ENCODE data around the gene ACOT12. TPM values are rescaled to one million over a fixed set of nuclear protein-coding genes. Genes with fewer than 3 reads are reported as not detected.
"Not testable (repeated sequence)": the region's sequence is repeated elsewhere in the genome, so short reads cannot be mapped to it uniquely, and the experiment has no call there.

Gene ACOT12
- total and polyA plus RNA-seq, 2 experiments from 2014 or later, result not detected

GRCh38 chr5:81350507-81350906 lies 43.4 kb downstream of the ACOT12 start:
- no peak overlapping the region for H3K4me2 ChIP-seq (ENCODE audit: unreplicated experiment)
- in situ Hi-C loops (cut with MboI), result no loop called here
- H2AFZ ChIP-seq, result no peak overlapping the region
- no peaks in the 10 kb centered on the region for H3K79me2 ChIP-seq (ENCODE audit: insufficient read depth)
- TF ChIP-seq EZH2phosphoT487 (IDR thresholded peaks at IDR 0.05; ENCODE audit: insufficient read depth, low read depth) (no peak), EZH2 (IDR thresholded peaks at IDR 0.05; ENCODE audit: insufficient read depth, poor library complexity, severe bottlenecking) (no peak)
- H3F3A ChIP-seq (ENCODE audit: insufficient read depth), result no peaks in the 10 kb centered on the region
- DNase-seq, result no peak
- no peak overlapping the region for H3K27ac ChIP-seq
- H3K9ac ChIP-seq, result no peak overlapping the region
- H3K9me2 ChIP-seq (ENCODE audit: insufficient read depth), result no peaks in the 10 kb centered on the region
- H3K4me3 ChIP-seq, result no peak overlapping the region
- H3K4me1 ChIP-seq (ENCODE audit: insufficient read depth), result no peaks in the 10 kb centered on the region
- no peaks in the 10 kb centered on the region for H4K20me1 ChIP-seq (ENCODE audit: insufficient read depth)
- H3K36me3 ChIP-seq (ENCODE audit: low read depth), result no peaks in the 10 kb centered on the region
- H3K9me3 ChIP-seq (ENCODE audit: low read depth), result no peaks in the 10 kb centered on the region
- no peaks in the 10 kb centered on the region for H3K27me3 ChIP-seq (replicated peaks; ENCODE audit: insufficient read depth)

- no peaks in the 10 kb centered on the region for H4K20me1 ChIP-seq (ENCODE audit: insufficient read depth)
- TF ChIP-seq EZH2phosphoT487 (IDR thresholded peaks at IDR 0.05; ENCODE audit: insufficient read depth, low read depth) (no peak), EZH2 (IDR thresholded peaks at IDR 0.05; ENCODE audit: insufficient read depth, poor library complexity, severe bottlenecking) (no peak)
- no peaks in the 10 kb centered on the region for H3K9me2 ChIP-seq (ENCODE audit: insufficient read depth)
- no peaks in the 10 kb centered on the region for H3K4me1 ChIP-seq (ENCODE audit: insufficient read depth)
- H3K27ac ChIP-seq, result no peak overlapping the region
- H2AFZ ChIP-seq, result no peak overlapping the region
- no peak overlapping the region for H3K4me2 ChIP-seq (ENCODE audit: unreplicated experiment)
- H3K9ac ChIP-seq, result no peak overlapping the region
- H3F3A ChIP-seq (ENCODE audit: insufficient read depth), result no peaks in the 10 kb centered on the region
- H3K36me3 ChIP-seq (ENCODE audit: low read depth), result no peaks in the 10 kb centered on the region
- H3K27me3 ChIP-seq (replicated peaks; ENCODE audit: insufficient read depth), result no peaks in the 10 kb centered on the region
- H3K9me3 ChIP-seq (ENCODE audit: low read depth), result no peaks in the 10 kb centered on the region
- 65 to 76% methylated on average over 4 of the region's 4 CpGs for WGBS, 2 experiments (ENCODE audit: low coverage in 1 of 2, low lambda C conversion rate in 2 of 2, missing lambda C conversion rate in 2 of 2)
- in situ Hi-C loops (cut with MboI), result no loop called here
- no peak for DNase-seq
- no peaks in the 10 kb centered on the region for H3K79me2 ChIP-seq (ENCODE audit: insufficient read depth)
- no peak overlapping the region for H3K4me3 ChIP-seq
Measured at GRCh38 chr5:81349161-81349560, 44.8 kb downstream of the ACOT12 start.

GRCh38 chr5:81345411-81346003 lies 48.4 kb downstream of the ACOT12 start:
- H3K79me2 ChIP-seq (ENCODE audit: insufficient read depth), result no peaks in the 10 kb centered on the region
- H3K9me3 ChIP-seq (ENCODE audit: low read depth), result no peaks in the 10 kb centered on the region
- H3K36me3 ChIP-seq (ENCODE audit: low read depth), result no peaks in the 10 kb centered on the region
- H3K4me1 ChIP-seq (ENCODE audit: insufficient read depth), result no peaks in the 10 kb centered on the region
- no peak overlapping the region for H3K4me3 ChIP-seq
- no peak overlapping the region for H3K27ac ChIP-seq
- H3K4me2 ChIP-seq (ENCODE audit: unreplicated experiment), result no peak overlapping the region
- H2AFZ ChIP-seq, result no peak overlapping the region
- WGBS, 2 experiments (ENCODE audit: low coverage in 1 of 2, low lambda C conversion rate in 2 of 2, missing lambda C conversion rate in 2 of 2), result 71 to 72% methylated on average over 5 of the region's 5 CpGs
- TF ChIP-seq EZH2phosphoT487 (IDR thresholded peaks at IDR 0.05; ENCODE audit: insufficient read depth, low read depth), result no peak
- no peak for TF ChIP-seq EZH2 (IDR thresholded peaks at IDR 0.05; ENCODE audit: insufficient read depth, poor library complexity, severe bottlenecking)
- H4K20me1 ChIP-seq (ENCODE audit: insufficient read depth), result no peaks in the 10 kb centered on the region
- no peak for DNase-seq
- no peaks in the 10 kb centered on the region for H3F3A ChIP-seq (ENCODE audit: insufficient read depth)
- no peaks in the 10 kb centered on the region for H3K27me3 ChIP-seq (replicated peaks; ENCODE audit: insufficient read depth)
- no peak overlapping the region for H3K9ac ChIP-seq
- H3K9me2 ChIP-seq (ENCODE audit: insufficient read depth), result no peaks in the 10 kb centered on the region
- in situ Hi-C loops (cut with MboI), result no loop called here

GRCh38 chr5:81344736-81345135 lies 49.2 kb downstream of the ACOT12 start:
- H3K9me2 ChIP-seq (ENCODE audit: insufficient read depth), result no peaks in the 10 kb centered on the region
- H3K27me3 ChIP-seq (replicated peaks; ENCODE audit: insufficient read depth), result no peaks in the 10 kb centered on the region
- no peak overlapping the region for H3K9ac ChIP-seq
- no peaks in the 10 kb centered on the region for H3K36me3 ChIP-seq (ENCODE audit: low read depth)
- 79 to 84% methylated on average over 12 to 13 of the region's 13 CpGs for WGBS, 2 experiments (ENCODE audit: low coverage in 1 of 2, low lambda C conversion rate in 2 of 2, missing lambda C conversion rate in 2 of 2)
- H3K4me2 ChIP-seq (ENCODE audit: unreplicated experiment), result no peak overlapping the region
- no peak overlapping the region for H2AFZ ChIP-seq
- in situ Hi-C loops (cut with MboI), result no loop called here
- H3K27ac ChIP-seq, result no peak overlapping the region
- H3F3A ChIP-seq (ENCODE audit: insufficient read depth), result no peaks in the 10 kb centered on the region
- H3K9me3 ChIP-seq (ENCODE audit: low read depth), result no peaks in the 10 kb centered on the region
- H3K4me3 ChIP-seq, result no peak overlapping the region
- no peaks in the 10 kb centered on the region for H3K79me2 ChIP-seq (ENCODE audit: insufficient read depth)
- H4K20me1 ChIP-seq (ENCODE audit: insufficient read depth), result no peaks in the 10 kb centered on the region
- no peaks in the 10 kb centered on the region for H3K4me1 ChIP-seq (ENCODE audit: insufficient read depth)
- TF ChIP-seq EZH2phosphoT487 (IDR thresholded peaks at IDR 0.05; ENCODE audit: insufficient read depth, low read depth) (no peak), EZH2 (IDR thresholded peaks at IDR 0.05; ENCODE audit: insufficient read depth, poor library complexity, severe bottlenecking) (no peak)
- no peak for DNase-seq

- 63 to 64% methylated on average over 3 of the region's 3 CpGs for WGBS, 2 experiments (ENCODE audit: low coverage in 1 of 2, low lambda C conversion rate in 2 of 2, missing lambda C conversion rate in 2 of 2)
- H3K4me2 ChIP-seq (ENCODE audit: unreplicated experiment); in situ Hi-C loops (cut with MboI): not testable (repeated sequence)
Measured at GRCh38 chr5:81338213-81338612, 55.7 kb downstream of the ACOT12 start.

More at GRCh38 chr5:81338213-81338612, 55.7 kb downstream of the ACOT12 start:
- H3K9me2 ChIP-seq (ENCODE audit: insufficient read depth); H3K4me3 ChIP-seq; H4K20me1 ChIP-seq (ENCODE audit: insufficient read depth); H3K27ac ChIP-seq; H3K4me1 ChIP-seq (ENCODE audit: insufficient read depth); H3K79me2 ChIP-seq (ENCODE audit: insufficient read depth); H3K9ac ChIP-seq; H3F3A ChIP-seq (ENCODE audit: insufficient read depth); H2AFZ ChIP-seq; H3K27me3 ChIP-seq (replicated peaks; ENCODE audit: insufficient read depth); H3K36me3 ChIP-seq (ENCODE audit: low read depth); H3K9me3 ChIP-seq (ENCODE audit: low read depth); DNase-seq: not testable (repeated sequence)

Data from GM23248 (cell line).